A673 (cell line): ENCODE results near the gene TFPI. TPM values are rescaled to one million over a fixed set of nuclear protein-coding genes. Genes with fewer than 3 reads are reported as not detected.

Source experiments
- BruUV-seq: library from RNA; stranded (reverse); fragments of 400-500 nt; replicated peaks from 2 replicates; lab custom pipeline; 2021; lab: Mats Ljungman, UMichigan
- CTCF ChIA-PET: fragments of 300-600 bp; sonication (Branson Sonifier 250); formaldehyde crosslinking; loops from one replicate; lab custom pipeline; 2022; ENCODE audit warnings: antibody characterized with exemption; lab: Charles Lee
- POLR2A ChIA-PET: fragments of 300-600 bp; sonication (Branson Sonifier 250); formaldehyde crosslinking; loops from one replicate; lab custom pipeline; 2022; ENCODE audit warnings: antibody characterized with exemption; ENCODE audit not compliant: low non-redundant PET; lab: Charles Lee
- DNase-seq: peaks from one replicate; pipeline ENCODE4 v3.0.0-alpha.2; 2015; ENCODE audit warnings: low spot score
- H3K27ac ChIP-seq: fragments of 200-600 bp; sonication (generic); 2 replicates; pipeline ENCODE4 v1.5.1; 2016; ENCODE audit warnings: mixed run types, low read depth, mild to moderate bottlenecking, mixed read lengths, antibody characterized with exemption, low read length; ENCODE audit not compliant: poor library complexity, severe bottlenecking
- H3K27me3 ChIP-seq: fragments of 200-600 bp; sonication (generic); replicated peaks from 2 replicates; pipeline ENCODE4 v1.6.1; 2017; ENCODE audit warnings: mixed run types, low read depth, mild to moderate bottlenecking, mixed read lengths, antibody characterized with exemption, low read length; ENCODE audit not compliant: insufficient read depth, poor library complexity
- H3K36me3 ChIP-seq: fragments of 200-600 bp; sonication (generic); 2 replicates; pipeline ENCODE4 v1.6.1; 2016; ENCODE audit warnings: mixed run types, mild to moderate bottlenecking, mixed read lengths, antibody characterized with exemption, low read length; ENCODE audit not compliant: insufficient read depth, poor library complexity, severe bottlenecking
- H3K4me1 ChIP-seq: fragments of 200-600 bp; sonication (generic); 2 replicates; pipeline ENCODE4 v1.6.1; 2017; ENCODE audit warnings: mixed run types, mild to moderate bottlenecking, mixed read lengths, antibody characterized with exemption, low read length; ENCODE audit not compliant: insufficient read depth, poor library complexity, severe bottlenecking
- H3K4me3 ChIP-seq: fragments of 200-600 bp; sonication (generic); 2 replicates; pipeline ENCODE4 v1.5.1; 2016; ENCODE audit warnings: low read depth, mixed run types, mild to moderate bottlenecking, mixed read lengths, low read length; ENCODE audit not compliant: poor library complexity, severe bottlenecking
- H3K9me3 ChIP-seq: fragments of 200-600 bp; sonication (generic); 2 replicates; pipeline ENCODE4 v1.6.1; 2016; ENCODE audit warnings: mixed run types, low read depth, mild to moderate bottlenecking, mixed read lengths, antibody characterized with exemption, low read length; ENCODE audit not compliant: poor library complexity, severe bottlenecking
- CTCF ChIP-seq: fragments of 300-800, 200-600 bp; sonication (generic); conservative IDR thresholded peaks from 2 replicates; pipeline ENCODE4 v1.5.1; 2017; ENCODE audit warnings: low read depth, mild to moderate bottlenecking, antibody characterized with exemption, low read length, moderate library complexity, mixed read lengths
- EZH2 ChIP-seq: fragments of 200-600 bp; sonication (generic); IDR thresholded peaks from 2 replicates; pipeline ENCODE4 v1.6.1; 2017; ENCODE audit warnings: borderline replicate concordance, low read depth, mild to moderate bottlenecking, mixed read lengths, antibody characterized with exemption, low read length; ENCODE audit not compliant: poor library complexity, severe bottlenecking
- intact Hi-C: fragments of 100-400 bp; cut with micrococcal nuclease; formaldehyde crosslinking; loops from one replicate; pipeline ENCODE4 v1.10.0; 2022; ENCODE audit not compliant: unreplicated experiment
- total RNA-seq: library from RNA; stranded (reverse); gene quantifications from 2 replicates; pipeline ENCODE4 v1.2.3, GENCODE V29; 2021

Gene TFPI
- total RNA-seq, 1 experiment from 2014 or later: 36.3 TPM

GRCh38 chr2:187528042-187528441, 26.2 kb downstream of the TFPI start:
- Histone ChIP-seq H3K36me3 (no peaks in the 10 kb centered on the region), H3K4me3 (no peak overlapping the region), H3K27ac (peak overlapping the region; percentile 41), H3K4me1 (peaks cover 70% of the 10 kb centered on the region), H3K27me3 (no peaks in the 10 kb centered on the region), H3K9me3 (peaks cover 8% of the 10 kb centered on the region)
- no TSS peak for BruUV-seq
- DNase-seq: no peak
- ChIA-PET CTCF (no interaction called here), POLR2A (no interaction called here)
- intact Hi-C loops: no loop called here
- no peak for TF ChIP-seq CTCF
- TF ChIP-seq EZH2: no peak

- no peak for TF ChIP-seq EZH2
- no peak for TF ChIP-seq CTCF
- Histone ChIP-seq H3K4me3 (peak overlapping the region; percentile 5), H3K27ac (peak overlapping the region; percentile 85), H3K9me3 (peaks cover 8% of the 10 kb centered on the region), H3K27me3 (no peaks in the 10 kb centered on the region), H3K36me3 (peaks cover 2% of the 10 kb centered on the region), H3K4me1 (peaks cover 70% of the 10 kb centered on the region)
- CTCF ChIA-PET: no interaction called here
- intact Hi-C loops: no loop called here
- BruUV-seq: no TSS peak
- POLR2A ChIA-PET: no interaction called here
- DNase-seq: peak; percentile 90
Measured at GRCh38 chr2:187527262-187527661, 27.0 kb downstream of the TFPI start.

- Histone ChIP-seq H3K4me1 (peaks cover 70% of the 10 kb centered on the region), H3K27me3 (no peaks in the 10 kb centered on the region), H3K36me3 (peaks cover 7% of the 10 kb centered on the region), H3K9me3 (peaks cover 8% of the 10 kb centered on the region), H3K4me3 (peak overlapping the region; percentile 5), H3K27ac (peak overlapping the region; percentile 85)
- ChIA-PET CTCF (no interaction called here), POLR2A (no interaction called here)
- TF ChIP-seq EZH2 (no peak), CTCF (no peak)
- no TSS peak for BruUV-seq
- intact Hi-C loops: no loop called here
- DNase-seq: peak; percentile 67
Measured at GRCh38 chr2:187526792-187527191, 27.4 kb downstream of the TFPI start.
